Common myeloid progenitor, CD34-positive (primary cell): ENCODE data around the gene TSBP1.
A peak's percentile ranks its signal among the peaks of the same experiment; 100 is the strongest.
"Not testable (repeated sequence)": the region's sequence is repeated elsewhere in the genome, so short reads cannot be mapped to it uniquely, and the experiment has no call there.

ENCODE experiments used
- CTCF ChIA-PET: fragments of 350-600 bp; sonication (Branson Sonifier 250); formaldehyde crosslinking; loops from one replicate; lab custom pipeline; 2021; ENCODE audit warnings: antibody characterized with exemption; lab: Charles Lee
- POLR2A ChIA-PET: fragments of 350-600 bp; sonication (Branson Sonifier 250); formaldehyde crosslinking; loops from one replicate; lab custom pipeline; 2021; ENCODE audit warnings: antibody characterized with exemption; lab: Charles Lee
- DNase-seq, 3 donors: peaks; one replicate each; pipeline versions ENCODE4 v3.0.0 to v3.0.0-alpha.2; 2013
- H3K27ac ChIP-seq, 2 experiments: 1 replicate in 1 of 2; 2 replicates in 1 of 2; pipeline ENCODE4 v1.7.0; 2013; ENCODE audit warnings: inconsistent platforms in 2 of 2, low read length in 2 of 2, mild to moderate bottlenecking in 2 of 2, low read depth in 1 of 2, moderate library complexity in 1 of 2; ENCODE audit not compliant: severe bottlenecking in 2 of 2, insufficient read depth in 1 of 2, poor library complexity in 1 of 2
- H3K27me3 ChIP-seq, 5 experiments: replicated peaks in 2 of 5; 1 replicate in 3 of 5; 2 replicates in 2 of 5; pipeline versions ENCODE4 v1.6.1 to v1.7.0; 2013; ENCODE audit warnings: low read length in 4 of 5, mild to moderate bottlenecking in 2 of 5, moderate library complexity in 2 of 5, inconsistent platforms in 1 of 5; ENCODE audit not compliant: insufficient read depth in 5 of 5, control insufficient read depth in 4 of 5
- H3K36me3 ChIP-seq, 4 experiments: 1 replicate in 2 of 4; 2 replicates in 2 of 4; pipeline versions ENCODE4 v1.6.1 to v1.7.0; 2013; ENCODE audit warnings: low read length in 3 of 4, control low read depth in 1 of 4, mild to moderate bottlenecking in 1 of 4; ENCODE audit not compliant: control insufficient read depth in 4 of 4, insufficient read depth in 4 of 4
- H3K4me1 ChIP-seq, 4 experiments: 1 replicate in 3 of 4; 2 replicates in 1 of 4; pipeline versions ENCODE4 v1.6.1 to v1.7.1; 2013; ENCODE audit warnings: low read length in 3 of 4, mild to moderate bottlenecking in 3 of 4, control low read depth in 1 of 4, inconsistent platforms in 1 of 4, moderate library complexity in 1 of 4; ENCODE audit not compliant: control insufficient read depth in 4 of 4, insufficient read depth in 4 of 4; ENCODE audit errors: control extremely low read depth in 1 of 4
- H3K4me3 ChIP-seq, 7 experiments: 1 replicate in 4 of 7; 2 replicates in 3 of 7; pipeline versions ENCODE4 v1.5.1 to v1.7.0; 2013; ENCODE audit warnings: mild to moderate bottlenecking in 7 of 7, low read length in 6 of 7, moderate library complexity in 6 of 7, inconsistent platforms in 2 of 7, low read depth in 2 of 7, control low read depth in 1 of 7; ENCODE audit not compliant: insufficient read depth in 4 of 7, control insufficient read depth in 1 of 7; ENCODE audit errors: extremely low read depth in 1 of 7
- H3K9me3 ChIP-seq, 5 experiments: 1 replicate in 4 of 5; 2 replicates in 1 of 5; pipeline versions ENCODE4 v1.6.1 to v1.7.1; 2013; ENCODE audit warnings: low read length in 4 of 5, mild to moderate bottlenecking in 2 of 5, inconsistent platforms in 1 of 5, low read depth in 1 of 5, moderate library complexity in 1 of 5; ENCODE audit not compliant: control insufficient read depth in 4 of 5, insufficient read depth in 2 of 5; ENCODE audit errors: control extremely low read depth in 1 of 5
- WGBS: methylation state at CpG from one replicate; pipeline ENCODE4 v1.1.5; 2013; ENCODE audit not compliant: insufficient coverage; 5-methylcytosine and 5-hydroxymethylcytosine counted together

TSBP1 gene

GRCh38 chr6:32293695-32294094 lies 78.0 kb downstream of the TSBP1 start:
- H3K36me3 ChIP-seq, result no peaks in the 10 kb centered on the region
- no peak overlapping the region for H3K27ac ChIP-seq
- 100% methylated on average over 2 of the region's 4 CpGs for WGBS
- no peaks in the 10 kb centered on the region for H3K27me3 ChIP-seq
- no peaks in the 10 kb centered on the region for H3K9me3 ChIP-seq
- no peak for DNase-seq
- POLR2A ChIA-PET, result no interaction called here
- no peak overlapping the region for H3K4me3 ChIP-seq
- CTCF ChIA-PET, result interaction anchor here (1.3 kb wide), 1 partner anchor 38 kb away, joined by 3 read pairs; no protein-coding TSS in a partner anchor
- H3K4me1 ChIP-seq, result peaks cover 0 to 16% (median 0%) of the 10 kb centered on the region in 4 experiments

DNA sequence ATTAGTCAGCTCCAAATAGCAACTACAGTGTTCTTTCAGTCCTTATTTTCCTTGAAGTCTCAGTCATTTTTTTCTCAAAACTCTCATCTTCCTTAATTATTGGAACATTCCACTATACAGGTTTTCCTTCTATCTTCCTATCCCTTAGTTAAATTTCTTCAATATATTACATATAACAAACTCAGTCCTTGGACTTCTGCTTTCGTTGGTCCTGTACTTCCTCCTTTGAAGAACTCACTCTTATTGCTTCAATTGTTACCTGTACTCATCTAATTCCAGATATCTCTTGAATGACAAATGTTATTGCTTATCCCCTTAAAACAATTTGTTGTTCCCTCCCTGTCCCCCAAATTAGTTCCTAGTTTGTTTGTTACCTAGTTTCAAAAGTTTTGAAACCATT lies 80.2 kb downstream of the TSBP1 start:
- peaks cover 0 to 20% (median 0%) of the 10 kb centered on the region in 4 experiments for H3K4me1 ChIP-seq
- ChIA-PET CTCF (no interaction called here), POLR2A (no interaction called here)
- H3K36me3 ChIP-seq, result no peaks in the 10 kb centered on the region
- 0% methylated on average over 1 of the region's 1 CpG for WGBS
- no peak overlapping the region for H3K4me3 ChIP-seq
- H3K27me3 ChIP-seq, result no peaks in the 10 kb centered on the region
- DNase-seq, result peak in 2 of 3 donors; percentile 35 to 52
- no peak overlapping the region for H3K27ac ChIP-seq
- no peaks in the 10 kb centered on the region for H3K9me3 ChIP-seq

- ChIA-PET CTCF (no interaction called here), POLR2A (no interaction called here)
- Histone ChIP-seq H3K4me1 (peaks cover 0 to 20% (median 0%) of the 10 kb centered on the region in 4 experiments), H3K4me3 (no peak overlapping the region), H3K9me3 (no peaks in the 10 kb centered on the region), H3K36me3 (no peaks in the 10 kb centered on the region), H3K27ac (no peak overlapping the region), H3K27me3 (no peaks in the 10 kb centered on the region)
- peak in 2 of 3 donors; percentile 3 to 23 for DNase-seq
Measured at GRCh38 chr6:32290886-32291450, 80.7 kb downstream of the TSBP1 start.

DNA sequence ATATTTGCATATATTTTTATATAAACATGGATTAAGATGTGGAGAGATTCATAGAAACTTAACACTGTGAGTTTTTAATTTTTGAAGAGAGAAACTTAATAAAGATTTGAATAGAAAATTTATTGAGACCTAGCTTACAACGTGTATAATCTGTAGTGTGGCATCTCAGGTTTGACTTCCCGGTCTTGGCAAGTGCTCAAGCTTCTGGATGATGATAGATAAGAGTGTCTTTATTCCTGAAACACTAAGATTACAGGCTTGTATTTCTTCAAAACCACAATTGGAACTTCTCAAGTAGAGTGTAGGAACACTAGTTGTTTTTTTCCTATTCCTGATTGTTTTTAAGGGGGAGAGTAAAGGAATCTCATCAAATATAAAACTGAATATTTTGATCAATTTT lies 83.3 kb downstream of the TSBP1 start:
- H3K36me3 ChIP-seq, result no peaks in the 10 kb centered on the region
- H3K4me3 ChIP-seq, result no peak overlapping the region
- peak; percentile 60 to 87 (median 71) for DNase-seq
- ChIA-PET CTCF (no interaction called here), POLR2A (interaction anchor here (0.7 kb wide), 1 partner anchor 59 kb away, joined by 3 read pairs; no protein-coding TSS in a partner anchor)
- no peaks in the 10 kb centered on the region for H3K9me3 ChIP-seq
- WGBS, result no CpG with 5 or more reads among the region's 2 CpGs
- H3K27ac ChIP-seq, result peak overlapping the region in 1 of 2 experiments; percentile 32
- H3K27me3 ChIP-seq, result no peaks in the 10 kb centered on the region
- H3K4me1 ChIP-seq, result peaks cover 0 to 20% (median 0%) of the 10 kb centered on the region in 4 experiments

- 100% methylated on average over 1 of the region's 2 CpGs for WGBS
- H3K4me1 ChIP-seq, POLR2A ChIA-PET: not testable (repeated sequence)
Measured at GRCh38 chr6:32273801-32274577, 97.7 kb downstream of the TSBP1 start.

GRCh38 chr6:32271429-32271828 lies 100.3 kb downstream of the TSBP1 start:
- Histone ChIP-seq H3K27ac (no peak overlapping the region), H3K27me3 (no peaks in the 10 kb centered on the region), H3K4me1 (no peaks in the 10 kb centered on the region), H3K9me3 (no peaks in the 10 kb centered on the region), H3K4me3 (no peak overlapping the region), H3K36me3 (no peaks in the 10 kb centered on the region)
- WGBS, result 86% methylated on average over 1 of the region's 1 CpG
- DNase-seq, result peak in 2 of 3 donors; percentile 33 to 53
- ChIA-PET POLR2A (no interaction called here), CTCF (no interaction called here)

More at GRCh38 chr6:32273801-32274577, 97.7 kb downstream of the TSBP1 start:
- CTCF ChIA-PET, H3K9me3 ChIP-seq, H3K36me3 ChIP-seq, H3K27me3 ChIP-seq, DNase-seq, H3K4me3 ChIP-seq, H3K27ac ChIP-seq: not testable (repeated sequence)

- H3K4me1 ChIP-seq, H3K27me3 ChIP-seq, H3K36me3 ChIP-seq, DNase-seq, H3K27ac ChIP-seq, POLR2A ChIA-PET, H3K9me3 ChIP-seq, H3K4me3 ChIP-seq: not testable (repeated sequence)
- CTCF ChIA-PET, result interaction anchor here (0.7 kb wide), 1 partner anchor 1345 kb away, joined by 3 read pairs; no protein-coding TSS in a partner anchor
- WGBS, result 100% methylated on average over 2 of the region's 3 CpGs
Measured at GRCh38 chr6:32268459-32268858, 103.2 kb downstream of the TSBP1 start.
